CD4-positive, alpha-beta T cell treated with Interleukin-12 subunit alpha and Interleukin-12 subunit beta, for 1 hour (primary cell): Measurements from ENCODE around the gene SKA1.
A peak's percentile ranks its signal among the peaks of the same experiment; 100 is the strongest.
"Not testable (repeated sequence)": the region's sequence is repeated elsewhere in the genome, so short reads cannot be mapped to it uniquely, and the experiment has no call there.

Experiments used
- DNase-seq: peaks from one replicate; pipeline ENCODE4 v3.0.0-alpha.2; 2020

Gene SKA1

GRCh38 chr18:50396005-50396660 is 21.3 kb downstream of the SKA1 start:
- DNase-seq: no peak

GRCh38 chr18:50397023-50397422 is 22.2 kb downstream of the SKA1 start:
- no peak for DNase-seq

- no peak for DNase-seq
Observed at GRCh38 chr18:50398099-50398498, 23.3 kb downstream of the SKA1 start.

- DNase-seq: no peak
Observed at GRCh38 chr18:50398947-50399346, 24.1 kb downstream of the SKA1 start.

GRCh38 chr18:50399582-50399981 is 24.7 kb downstream of the SKA1 start:
- DNase-seq: no peak

- DNase-seq: not testable (repeated sequence)
Observed at GRCh38 chr18:50400438-50400837, 25.6 kb downstream of the SKA1 start.

- no peak for DNase-seq
Observed at GRCh38 chr18:50401295-50401694, 26.4 kb downstream of the SKA1 start.

GRCh38 chr18:50401888-50402287 is 27.0 kb downstream of the SKA1 start:
- no peak for DNase-seq

- not testable (repeated sequence) for DNase-seq
Observed at GRCh38 chr18:50404752-50405581, 30.1 kb downstream of the SKA1 start.

- no peak for DNase-seq
Observed at GRCh38 chr18:50405582-50406271, 30.9 kb downstream of the SKA1 start.

GRCh38 chr18:50409236-50409635 is 34.4 kb downstream of the SKA1 start:
- DNase-seq: no peak

GRCh38 chr18:50410008-50410407 is 35.2 kb downstream of the SKA1 start:
- DNase-seq: no peak

GRCh38 chr18:50410894-50411293 is 36.0 kb downstream of the SKA1 start:
- DNase-seq: no peak

GRCh38 chr18:50416832-50417231 is 42.0 kb downstream of the SKA1 start:
- DNase-seq: not testable (repeated sequence)

- DNase-seq: not testable (repeated sequence)
Observed at GRCh38 chr18:50417705-50418104, 42.9 kb downstream of the SKA1 start.

GRCh38 chr18:50418650-50419049 is 43.8 kb downstream of the SKA1 start:
- DNase-seq: no peak

GRCh38 chr18:50422286-50422898 is 47.5 kb downstream of the SKA1 start:
- no peak for DNase-seq

- no peak for DNase-seq
Observed at GRCh38 chr18:50424877-50425690, 50.2 kb downstream of the SKA1 start.

GRCh38 chr18:50427896-50428295 is 53.0 kb downstream of the SKA1 start:
- DNase-seq: no peak

GRCh38 chr18:50428531-50429206 is 53.8 kb downstream of the SKA1 start:
- no peak for DNase-seq

- peak; percentile 19 for DNase-seq
Observed at GRCh38 chr18:50429207-50429948, 54.5 kb downstream of the SKA1 start.
